K562 (cell line): ENCODE measurements around the gene EMX2. TPM values are rescaled to one million over a fixed set of nuclear protein-coding genes. Genes with fewer than 3 reads are reported as not detected.

Source experiments
- ATAC-seq: fragments of 200-7000 bp; cut with Tn5 transposase; 3 replicates; pipeline ENCODE4 v1.9.1; 2020; ENCODE audit warnings: moderate library complexity
- BruUV-seq: library from RNA; stranded (reverse); fragments of 400-500 nt; replicated peaks from 2 replicates; lab custom pipeline; 2021; lab: Mats Ljungman, UMichigan
- CTCF ChIA-PET: fragments of 300-600 bp; formaldehyde crosslinking; extraction: SDS; loops from one replicate; lab custom pipeline; 2021; ENCODE audit warnings: low intra/inter-chr PET ratio; lab: Yijun Ruan, JAX
- POLR2A ChIA-PET: fragments of 300-600, 350-650 bp; sonication (Branson Sonifier 250); formaldehyde crosslinking; extraction: SDS; loops from one replicate; lab custom pipeline; 2021; ENCODE audit warnings: antibody characterized with exemption, inconsistent platforms; lab: Yijun Ruan, JAX
- DNase-seq, 4 experiments: peaks; one replicate each; pipeline versions ENCODE4 v3.0.0 to v3.0.0-alpha.2; 2011 to 2018; ENCODE audit warnings: low spot score in 3 of 4, mixed read lengths in 3 of 4; ENCODE audit errors: extremely low read depth in 1 of 4
- FAIRE-seq: peaks from 2 replicates; lab custom pipeline; 2011; peaks lifted over from hg19 to GRCh38; lab: Jason Lieb, UNC
- H2AFZ ChIP-seq: 2 replicates; pipeline ENCODE4 v1.6.0; 2011; ENCODE audit warnings: low read depth, low read length, control low read depth, inconsistent platforms
- H3K27ac ChIP-seq: fragments of 200-600 bp; 3 replicates; pipeline ENCODE4 v1.8.0; 2011; ENCODE audit warnings: low read depth, mild to moderate bottlenecking, control low read depth, inconsistent platforms, low read length, moderate library complexity, mixed read lengths; ENCODE audit errors: extremely low read depth
- H3K27me3 ChIP-seq, 2 experiments: fragments of 300-600 bp in 1 of 2; 2 replicates in 1 of 2; 3 replicates in 1 of 2; pipeline versions ENCODE4 v1.6.0 to v1.8.0; 2011; ENCODE audit warnings: inconsistent platforms in 2 of 2, low read length in 2 of 2, mild to moderate bottlenecking in 1 of 2, mixed read lengths in 1 of 2, moderate library complexity in 1 of 2; ENCODE audit not compliant: control insufficient read depth in 2 of 2, insufficient read depth in 2 of 2
- H3K36me3 ChIP-seq: fragments of 300-600 bp; 3 replicates; pipeline ENCODE4 v1.8.0; 2011; ENCODE audit warnings: mild to moderate bottlenecking, low read length, inconsistent platforms; ENCODE audit not compliant: control insufficient read depth, insufficient read depth
- H3K4me1 ChIP-seq, 2 experiments: fragments of 200-600 bp in 1 of 2; replicated peaks in 1 of 2; 2 replicates in 1 of 2; 3 replicates in 1 of 2; pipeline versions ENCODE4 v1.5.1 to v1.8.0; 2011; ENCODE audit warnings: inconsistent platforms in 2 of 2, low read length in 2 of 2, mild to moderate bottlenecking in 1 of 2, mixed read lengths in 1 of 2, moderate library complexity in 1 of 2; ENCODE audit not compliant: control insufficient read depth in 2 of 2, insufficient read depth in 2 of 2
- H3K4me2 ChIP-seq: 2 replicates; pipeline ENCODE4 v1.6.1; 2011; ENCODE audit warnings: low read length, control low read depth, inconsistent platforms, mixed read lengths; ENCODE audit not compliant: insufficient read depth
- H3K4me3 ChIP-seq: fragments of 200-600 bp; sonication (generic), shearing (Covaris generic); 2 replicates; pipeline ENCODE4 v1.5.1; 2016; ENCODE audit warnings: control low read depth, inconsistent platforms
- H3K79me2 ChIP-seq: fragments of 200-600 bp; 3 replicates; pipeline ENCODE4 v1.8.0; 2011; ENCODE audit warnings: low read length, inconsistent platforms; ENCODE audit not compliant: control insufficient read depth, insufficient read depth
- H3K9ac ChIP-seq, 2 experiments: 2 replicates each; pipeline versions ENCODE4 v1.6.0 to v1.6.1; 2011; ENCODE audit warnings: low read depth in 2 of 2, low read length in 2 of 2, control low read depth in 1 of 2, inconsistent platforms in 1 of 2, mild to moderate bottlenecking in 1 of 2, mixed read lengths in 1 of 2; ENCODE audit not compliant: insufficient read depth in 1 of 2
- H3K9me1 ChIP-seq: one replicate; pipeline ENCODE4 v1.6.0; 2011; ENCODE audit warnings: inconsistent platforms, mild to moderate bottlenecking, low read length, moderate library complexity; ENCODE audit not compliant: control insufficient read depth, insufficient read depth
- H3K9me3 ChIP-seq: replicated peaks from 2 replicates; pipeline ENCODE4 v1.5.1; 2011; ENCODE audit warnings: low read depth, low read length, inconsistent platforms; ENCODE audit not compliant: control insufficient read depth, insufficient read depth
- H4K20me1 ChIP-seq: replicated peaks from 2 replicates; pipeline ENCODE4 v1.6.1; 2011; ENCODE audit warnings: low read length, inconsistent platforms, mixed read lengths; ENCODE audit not compliant: control insufficient read depth, insufficient read depth
- MTA2 ChIP-seq: fragments of 450-650 bp; IDR thresholded peaks from 2 replicates; pipeline ENCODE4 v1.6.1; 2016; ENCODE audit warnings: low read depth
- PRPF4 ChIP-seq: fragments of 200-400 bp; formaldehyde crosslinking; IDR thresholded peaks from one replicate; pipeline ENCODE4 v1.6.1; 2017; ENCODE audit warnings: low read length, low read depth, mild to moderate bottlenecking; ENCODE audit not compliant: insufficient read depth, poor library complexity, severe bottlenecking
- SRSF9 ChIP-seq: fragments of 200-400 bp; formaldehyde crosslinking; IDR thresholded peaks from 2 replicates; pipeline ENCODE4 v1.6.1; 2017; ENCODE audit warnings: low read depth, low read length, borderline replicate concordance
- WHSC1 ChIP-seq: IDR thresholded peaks from one replicate; pipeline ENCODE4 v1.6.1; 2012; ENCODE audit warnings: low read length, control low read depth, inconsistent platforms
- ZNF436 ChIP-seq: fragments of 250-450, 450-650 bp; sonication (Bioruptor Pico); formaldehyde crosslinking; IDR thresholded peaks from 2 replicates; pipeline ENCODE4 v1.7.0; 2020; ENCODE audit warnings: mild to moderate bottlenecking
- WGBS: fragments of 100-300 bp; shearing (Covaris generic); methylation state at CpG from one replicate; pipeline ENCODE4 v1.1.6; 2016; ENCODE audit warnings: low coverage, mixed read lengths; ENCODE audit not compliant: insufficient coverage; ENCODE audit errors: missing lambda C conversion rate; 5-methylcytosine and 5-hydroxymethylcytosine counted together
- in situ Hi-C: fragments of 300-500 bp; cut with MboI; formaldehyde crosslinking; loops from 4 replicates; pipeline ENCODE4 v1.15.0; 2018; ENCODE audit warnings: inconsistent platforms, mixed read lengths
- intact Hi-C: fragments of 100-400 bp; cut with micrococcal nuclease; formaldehyde crosslinking; loops from 2 replicates; pipeline ENCODE4 v1.14.2; 2022
- polyA plus RNA-seq, 8 experiments: library from polyadenylated mRNA; depleted of rRNA in 4 of 8; stranded (reverse) in 5 of 8; unstranded in 3 of 8; fragments of >200 nt; fragmentation: Nextera tagmentation in 2 of 8; fragmentation: Illumina TruSeq in 1 of 8; extraction: Ambion mirVana in 2 of 8; extraction: Trizol in 1 of 8; gene quantifications; 2 replicates each; pipeline versions ENCODE4 v1.2.1 to v1.2.3, GENCODE V29; 2011 to 2014; ENCODE audit warnings: inconsistent platforms in 1 of 8, missing spikeins in 1 of 8
- total RNA-seq, 7 experiments: library from RNA; depleted of rRNA in 6 of 7; stranded (reverse); fragments of >200 nt in 6 of 7; fragmentation: Illumina TruSeq in 2 of 7; extraction: Trizol in 2 of 7; gene quantifications; 2 replicates each; pipeline versions ENCODE4 v1.2.1 to v1.2.3, GENCODE V29; 2011 to 2021; ENCODE audit warnings: low replicate concordance in 1 of 7
- TF ChIP-seq, protein P1 (sequence below), 2 experiments: fragments of 450-650 bp in 1 of 2; sonication (generic) in 1 of 2; formaldehyde crosslinking in 1 of 2; IDR thresholded peaks; 2 replicates each; pipeline versions ENCODE4 v1.7.1 to v1.9.0; 2016 to 2022; ENCODE audit warnings: inconsistent platforms in 1 of 2, mild to moderate bottlenecking in 1 of 2, missing genetic modification reagents in 1 of 2

The EMX2 gene
- total and polyA plus RNA-seq, 9 of the 15 experiments (the other 6 are each of a cell fraction or from before 2014, with no cell fraction given) = not detected

DNA sequence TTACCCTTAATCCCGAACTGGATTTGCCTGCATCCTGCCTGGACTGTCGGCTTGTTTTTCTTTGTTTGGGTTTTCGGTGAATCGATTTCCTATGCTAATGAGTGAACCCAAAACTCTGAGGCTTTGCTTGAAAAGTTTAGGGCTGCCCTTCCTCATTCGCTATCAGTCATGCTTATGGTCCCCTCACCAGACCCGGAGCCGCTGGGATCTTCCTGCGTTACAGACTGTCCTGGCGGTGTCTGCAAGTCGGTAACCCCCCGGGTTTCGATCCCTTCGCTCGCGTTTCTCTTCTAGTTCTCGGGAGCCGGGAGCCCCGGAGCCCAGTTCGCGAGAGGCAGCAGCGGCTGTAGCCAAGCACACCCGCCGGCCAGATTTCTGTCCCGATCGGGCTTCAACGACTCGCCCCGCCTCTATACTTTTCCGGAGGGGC is 2.2 kb downstream of the EMX2 start:
- Histone ChIP-seq H3K27ac (no peak overlapping the region), H3K9ac (no peak overlapping the region), H3K4me1 (peaks cover 0 to 15% of the 10 kb centered on the region in 2 experiments; a peak in 2 of 5 replicates), H3K9me1 (no peaks in the 10 kb centered on the region), H3K36me3 (no peaks in the 10 kb centered on the region), H4K20me1 (no peaks in the 10 kb centered on the region; the same call in 1 of the 2 replicates), H2AFZ (no peak overlapping the region), H3K9me3 (no peaks in the 10 kb centered on the region), H3K4me3 (no peak overlapping the region), H3K79me2 (no peaks in the 10 kb centered on the region), H3K27me3 (peaks cover 16 to 72% of the 10 kb centered on the region in 2 experiments), H3K4me2 (no peak overlapping the region)
- POLR2A ChIA-PET = no interaction called here
- FAIRE-seq = no peak
- no peak for ATAC-seq
- BruUV-seq = no TSS peak
- TF ChIP-seq SRSF9 = no peak
- no peak for TF ChIP-seq ZNF436 (CRISPR knock-in tag)
- TF ChIP-seq, protein P1, sequence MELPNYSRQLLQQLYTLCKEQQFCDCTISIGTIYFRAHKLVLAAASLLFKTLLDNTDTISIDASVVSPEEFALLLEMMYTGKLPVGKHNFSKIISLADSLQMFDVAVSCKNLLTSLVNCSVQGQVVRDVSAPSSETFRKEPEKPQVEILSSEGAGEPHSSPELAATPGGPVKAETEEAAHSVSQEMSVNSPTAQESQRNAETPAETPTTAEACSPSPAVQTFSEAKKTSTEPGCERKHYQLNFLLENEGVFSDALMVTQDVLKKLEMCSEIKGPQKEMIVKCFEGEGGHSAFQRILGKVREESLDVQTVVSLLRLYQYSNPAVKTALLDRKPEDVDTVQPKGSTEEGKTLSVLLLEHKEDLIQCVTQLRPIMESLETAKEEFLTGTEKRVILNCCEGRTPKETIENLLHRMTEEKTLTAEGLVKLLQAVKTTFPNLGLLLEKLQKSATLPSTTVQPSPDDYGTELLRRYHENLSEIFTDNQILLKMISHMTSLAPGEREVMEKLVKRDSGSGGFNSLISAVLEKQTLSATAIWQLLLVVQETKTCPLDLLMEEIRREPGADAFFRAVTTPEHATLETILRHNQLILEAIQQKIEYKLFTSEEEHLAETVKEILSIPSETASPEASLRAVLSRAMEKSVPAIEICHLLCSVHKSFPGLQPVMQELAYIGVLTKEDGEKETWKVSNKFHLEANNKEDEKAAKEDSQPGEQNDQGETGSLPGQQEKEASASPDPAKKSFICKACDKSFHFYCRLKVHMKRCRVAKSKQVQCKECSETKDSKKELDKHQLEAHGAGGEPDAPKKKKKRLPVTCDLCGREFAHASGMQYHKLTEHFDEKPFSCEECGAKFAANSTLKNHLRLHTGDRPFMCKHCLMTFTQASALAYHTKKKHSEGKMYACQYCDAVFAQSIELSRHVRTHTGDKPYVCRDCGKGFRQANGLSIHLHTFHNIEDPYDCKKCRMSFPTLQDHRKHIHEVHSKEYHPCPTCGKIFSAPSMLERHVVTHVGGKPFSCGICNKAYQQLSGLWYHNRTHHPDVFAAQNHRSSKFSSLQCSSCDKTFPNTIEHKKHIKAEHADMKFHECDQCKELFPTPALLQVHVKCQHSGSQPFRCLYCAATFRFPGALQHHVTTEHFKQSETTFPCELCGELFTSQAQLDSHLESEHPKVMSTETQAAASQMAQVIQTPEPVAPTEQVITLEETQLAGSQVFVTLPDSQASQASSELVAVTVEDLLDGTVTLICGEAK (IDR thresholded peaks at IDR 0.05) = no peak
- TF ChIP-seq, protein P1 (CRISPR knock-in tag; IDR thresholded peaks at IDR 0.05) = no peak
- TF ChIP-seq PRPF4 = no peak
- no peak for TF ChIP-seq WHSC1
- TF ChIP-seq MTA2 = no peak
- in situ Hi-C loops = loop anchor here (25.0 kb wide), 1 partner anchor 693 kb away; no protein-coding TSS in a partner anchor
- CTCF ChIA-PET = no interaction called here
- no peak for DNase-seq
- intact Hi-C loops = no loop called here
- 14% methylated on average over 16 of the region's 29 CpGs for WGBS
